ENCODE measurements around the gene ADAM19.

Gene ADAM19

DNA sequence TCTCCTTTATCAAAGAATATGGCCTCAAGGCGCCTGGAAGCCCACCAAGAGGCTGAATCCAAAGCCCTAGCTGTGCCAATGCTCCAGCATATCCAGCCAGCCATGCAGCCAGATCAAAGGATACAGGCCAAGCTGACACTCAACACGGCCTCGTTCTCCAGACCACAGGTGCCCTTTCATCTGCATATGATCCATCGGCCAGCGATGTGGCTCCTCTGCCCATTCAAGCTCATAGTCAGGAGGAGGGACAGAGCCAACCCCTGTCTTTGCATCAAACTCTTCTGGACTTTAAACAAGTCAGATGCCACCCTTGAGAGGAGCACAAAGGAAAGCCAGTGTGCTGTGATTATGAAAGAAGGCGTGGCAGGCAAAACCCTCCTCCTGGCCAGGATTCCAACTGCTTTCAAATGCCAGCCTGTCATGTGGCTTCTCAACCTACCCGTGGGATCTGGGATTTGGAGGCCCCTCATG, 42.5 kb downstream of the ADAM19 start:
- H3K9me3 ChIP-seq (ENCODE audit: control insufficient read depth, insufficient read depth, low read length): no peaks in the 10 kb centered on the region
- peaks cover 8% of the 10 kb centered on the region for H3K4me1 ChIP-seq (ENCODE audit: insufficient read depth, low read length)
- no peaks in the 10 kb centered on the region; the same call in none of the 2 replicates for H3K36me3 ChIP-seq (ENCODE audit: insufficient read depth, low read length)

DNA sequence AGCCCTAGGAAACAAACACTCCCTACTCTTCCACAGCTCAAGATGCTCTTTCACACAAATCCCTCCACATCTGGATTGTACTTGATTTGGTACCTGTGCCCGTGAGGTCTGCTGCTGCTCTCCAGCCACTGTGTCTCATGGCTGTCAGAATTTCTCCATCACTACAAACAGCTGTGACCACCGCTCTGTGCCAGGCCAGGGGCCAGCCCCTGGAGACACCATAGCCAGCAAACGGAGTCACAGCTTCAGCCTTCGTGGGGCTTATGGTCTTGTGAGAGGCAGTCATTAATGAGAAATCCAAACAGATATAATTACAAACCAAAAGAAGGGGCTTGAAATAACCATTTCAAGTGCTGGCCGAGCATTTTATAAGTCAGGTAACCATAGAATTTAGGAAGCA, 43.6 kb downstream of the ADAM19 start:
- Histone ChIP-seq H3K36me3 (ENCODE audit: insufficient read depth, low read length) (no peaks in the 10 kb centered on the region; the same call in 1 of the 2 replicates), H3K4me1 (ENCODE audit: insufficient read depth, low read length) (peaks cover 8% of the 10 kb centered on the region), H3K9me3 (ENCODE audit: control insufficient read depth, insufficient read depth, low read length) (no peaks in the 10 kb centered on the region), H3K9ac (ENCODE audit: low read depth, low read length) (no peak overlapping the region)

More for the DNA sequence above, 42.5 kb downstream of the ADAM19 start:
- H3K9ac ChIP-seq (ENCODE audit: low read depth, low read length): no peak overlapping the region

DNA sequence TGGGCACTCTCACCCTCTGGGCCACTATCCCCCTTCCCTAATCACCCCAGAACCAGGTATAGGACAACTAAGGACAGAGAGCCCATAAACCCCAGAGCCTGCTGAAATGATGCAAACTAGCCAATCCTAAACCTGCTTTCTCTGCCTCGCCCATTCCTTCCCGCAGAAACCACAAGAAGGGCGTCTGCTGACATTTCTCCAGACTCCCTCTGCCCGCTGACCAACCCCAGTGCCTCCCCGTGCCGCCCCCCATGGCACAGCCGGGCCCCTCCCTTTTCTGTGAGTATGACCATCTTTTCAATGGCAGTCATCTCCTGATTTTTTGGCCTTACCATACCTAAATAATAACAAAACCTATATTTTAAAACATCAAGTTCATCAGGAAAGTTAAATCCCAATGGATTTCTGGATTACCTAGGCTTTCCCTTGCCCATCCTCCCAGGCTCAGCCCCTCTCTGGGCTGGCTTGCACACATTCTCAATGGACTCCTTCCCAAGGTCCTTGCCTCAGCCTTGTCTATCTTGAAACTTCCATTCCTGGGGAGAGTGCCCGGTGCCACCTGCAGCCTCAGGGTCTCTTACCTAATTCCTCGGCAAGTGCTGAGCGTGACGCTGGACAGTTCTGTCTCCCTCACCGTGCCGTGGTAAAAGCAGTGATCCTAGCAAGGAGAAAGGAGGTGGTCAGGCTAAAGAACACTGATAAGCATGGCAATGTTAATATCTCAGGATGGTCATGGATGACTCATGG, 45.2 kb downstream of the ADAM19 start:
- Histone ChIP-seq H3K9ac (ENCODE audit: low read depth, low read length) (no peak overlapping the region), H3K4me1 (ENCODE audit: insufficient read depth, low read length) (peaks cover 5% of the 10 kb centered on the region), H3K9me3 (ENCODE audit: control insufficient read depth, insufficient read depth, low read length) (no peaks in the 10 kb centered on the region), H3K36me3 (ENCODE audit: insufficient read depth, low read length) (no peaks in the 10 kb centered on the region; the same call in 1 of the 2 replicates)

DNA sequence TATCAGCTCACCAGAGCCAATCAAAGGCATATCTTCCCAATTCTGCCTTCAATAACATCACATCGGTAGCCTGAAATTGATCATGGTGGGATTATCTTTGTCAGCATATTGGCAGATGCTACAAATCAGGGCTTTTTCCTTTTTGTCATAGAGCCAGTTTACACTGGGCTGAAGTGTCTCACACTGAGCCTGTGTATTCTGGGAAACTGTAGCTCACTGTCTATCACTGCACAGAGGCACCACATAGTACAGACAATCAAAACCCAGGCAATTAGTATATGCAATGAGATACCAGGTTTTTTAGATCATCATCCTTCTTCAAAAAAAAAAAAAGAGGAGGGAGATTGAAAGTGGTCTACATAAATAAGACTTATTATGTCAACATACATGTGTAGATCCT, 46.6 kb downstream of the ADAM19 start:
- Histone ChIP-seq H3K9ac (ENCODE audit: low read depth, low read length) (no peak overlapping the region), H3K4me1 (ENCODE audit: insufficient read depth, low read length) (no peaks in the 10 kb centered on the region), H3K9me3 (ENCODE audit: control insufficient read depth, insufficient read depth, low read length) (no peaks in the 10 kb centered on the region), H3K36me3 (ENCODE audit: insufficient read depth, low read length) (no peaks in the 10 kb centered on the region)

DNA sequence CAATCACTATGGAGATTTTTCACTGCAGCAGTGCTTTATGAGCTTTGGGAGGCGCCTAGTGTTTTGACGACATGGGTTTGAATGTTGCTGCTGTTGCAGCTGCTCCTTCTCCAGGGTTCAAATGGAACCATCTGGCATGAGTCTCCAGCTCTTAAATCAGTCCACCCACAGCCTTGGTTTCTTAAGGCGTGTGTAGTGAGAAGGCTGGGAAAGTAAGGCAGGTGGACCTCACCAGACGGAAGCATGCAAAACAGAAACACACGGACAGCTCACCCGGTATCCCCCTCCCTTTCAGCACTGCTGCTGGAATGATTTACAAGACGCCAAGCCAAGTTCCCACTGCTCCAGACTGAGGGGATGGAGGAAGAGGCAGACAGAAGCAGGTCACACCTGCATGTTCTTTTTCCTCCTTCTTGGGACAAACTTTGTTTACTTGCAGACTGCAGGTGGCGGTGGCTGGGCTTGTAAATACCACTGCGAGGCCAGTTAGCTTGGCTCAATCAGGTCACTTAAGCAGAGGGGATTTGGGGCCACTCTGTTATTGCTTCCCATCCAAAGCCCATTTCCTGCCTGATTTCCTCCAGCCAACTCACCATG, 47.4 kb downstream of the ADAM19 start:
- Histone ChIP-seq H3K36me3 (ENCODE audit: insufficient read depth, low read length) (no peaks in the 10 kb centered on the region), H3K9ac (ENCODE audit: low read depth, low read length) (no peak overlapping the region)

DNA sequence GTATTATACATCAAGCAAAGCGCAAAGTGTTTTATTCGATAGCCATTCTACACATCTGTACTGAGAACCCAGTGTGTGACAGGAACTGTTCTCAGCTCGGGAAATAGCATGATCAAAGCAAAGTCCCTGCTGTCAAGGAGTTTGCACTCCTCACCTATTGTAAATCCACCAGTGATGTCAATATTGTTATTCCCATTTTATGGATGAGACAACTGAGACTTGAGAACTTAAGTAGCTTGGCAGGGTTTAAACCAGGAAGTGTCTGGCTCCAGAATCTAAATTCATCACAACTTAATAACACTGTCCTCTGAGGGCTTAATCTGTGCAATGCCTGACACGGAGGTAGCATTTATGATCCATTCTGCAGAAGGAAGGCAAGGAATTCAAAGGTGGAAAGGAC, 50.7 kb downstream of the ADAM19 start:
- no peaks in the 10 kb centered on the region for H3K4me1 ChIP-seq (ENCODE audit: insufficient read depth, low read length)
- H3K9me3 ChIP-seq (ENCODE audit: control insufficient read depth, insufficient read depth, low read length): no peaks in the 10 kb centered on the region
- H3K36me3 ChIP-seq (ENCODE audit: insufficient read depth, low read length): no peaks in the 10 kb centered on the region; the same call in 1 of the 2 replicates
- no peak overlapping the region for H3K9ac ChIP-seq (ENCODE audit: low read depth, low read length)

More for the DNA sequence above, 47.4 kb downstream of the ADAM19 start:
- no peaks in the 10 kb centered on the region for H3K4me1 ChIP-seq (ENCODE audit: insufficient read depth, low read length)
- no peaks in the 10 kb centered on the region for H3K9me3 ChIP-seq (ENCODE audit: control insufficient read depth, insufficient read depth, low read length)

DNA sequence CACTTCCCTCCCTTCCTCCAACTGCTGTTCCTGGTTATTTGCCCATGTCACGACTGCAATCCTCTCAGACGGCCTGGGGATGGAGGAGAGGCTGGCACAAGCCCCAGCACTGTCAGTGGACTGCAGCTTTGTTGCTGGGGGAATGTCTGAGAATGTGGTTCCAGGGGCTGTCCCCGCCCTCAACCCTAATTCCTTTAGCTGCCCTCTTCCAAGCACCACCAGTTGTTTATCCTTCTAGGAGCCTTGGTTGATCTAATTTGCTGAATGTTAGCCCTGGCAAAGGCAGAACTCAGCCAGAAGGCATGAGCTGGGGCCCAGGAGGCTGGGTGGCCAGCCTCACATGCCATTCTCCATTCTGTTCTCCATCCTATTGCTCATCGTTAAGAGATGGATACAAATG, 51.6 kb downstream of the ADAM19 start:
- no peak overlapping the region for H3K9ac ChIP-seq (ENCODE audit: low read depth, low read length)
- H3K9me3 ChIP-seq (ENCODE audit: control insufficient read depth, insufficient read depth, low read length): no peaks in the 10 kb centered on the region
- no peaks in the 10 kb centered on the region; the same call in 1 of the 2 replicates for H3K36me3 ChIP-seq (ENCODE audit: insufficient read depth, low read length)
- no peaks in the 10 kb centered on the region for H3K4me1 ChIP-seq (ENCODE audit: insufficient read depth, low read length)

DNA sequence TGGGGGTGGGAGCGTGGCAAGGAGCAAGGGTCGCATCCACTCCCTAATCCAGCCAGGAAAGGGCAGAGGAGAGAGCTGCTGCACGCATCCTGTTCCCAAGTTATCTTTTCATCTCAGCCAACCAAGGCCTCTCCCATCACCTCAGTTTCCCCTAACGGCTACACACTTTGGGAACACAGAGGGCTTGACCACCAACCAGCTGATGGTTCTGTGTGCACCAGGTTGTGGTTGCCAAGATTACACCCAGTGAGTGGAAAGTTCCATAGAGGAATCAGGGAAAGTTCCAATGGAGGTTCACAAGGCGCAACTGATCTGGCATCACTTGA, 53.9 kb downstream of the ADAM19 start:
- Histone ChIP-seq H3K9ac (ENCODE audit: low read depth, low read length) (no peak overlapping the region), H3K4me1 (ENCODE audit: insufficient read depth, low read length) (no peaks in the 10 kb centered on the region), H3K9me3 (ENCODE audit: control insufficient read depth, insufficient read depth, low read length) (no peaks in the 10 kb centered on the region), H3K36me3 (ENCODE audit: insufficient read depth, low read length) (no peaks in the 10 kb centered on the region; the same call in 1 of the 2 replicates)

DNA sequence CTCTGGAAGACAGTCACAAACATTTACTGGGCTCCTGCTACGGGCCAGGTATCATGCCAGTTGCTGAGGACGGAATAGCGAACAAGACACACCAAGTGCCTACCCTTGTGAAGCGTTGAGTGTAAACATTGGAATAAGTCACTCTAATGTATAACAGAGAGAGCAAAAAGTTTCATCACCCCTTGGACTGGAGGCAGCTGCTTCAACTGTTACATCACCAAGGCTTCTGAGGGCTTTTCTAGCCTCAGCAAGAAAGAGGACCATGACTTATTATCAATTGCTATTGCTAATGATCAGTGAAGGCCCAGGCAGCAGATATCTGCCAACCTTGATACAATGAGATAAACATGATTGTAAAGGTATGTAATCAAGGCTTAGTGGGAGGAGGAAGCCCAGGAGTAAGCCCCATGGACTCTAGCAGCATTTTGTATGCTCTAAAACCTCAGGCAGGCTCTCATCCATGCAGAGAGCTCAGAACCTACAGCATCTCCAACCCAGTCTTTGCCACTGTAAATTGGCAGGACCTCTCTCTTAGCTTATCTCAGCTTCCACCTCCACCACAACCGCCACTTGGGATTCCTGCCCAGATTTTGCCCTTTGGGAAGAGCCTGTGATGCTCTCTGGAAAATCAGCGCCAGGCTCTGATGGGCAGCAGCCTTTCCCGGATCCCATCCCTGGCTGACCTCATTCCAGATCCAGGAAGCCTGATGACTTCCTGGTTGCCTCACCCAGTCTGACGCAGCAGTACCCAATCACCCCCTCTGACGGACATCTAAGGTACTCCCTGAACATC, 54.5 kb downstream of the ADAM19 start:
- no peaks in the 10 kb centered on the region for H3K9me3 ChIP-seq (ENCODE audit: control insufficient read depth, insufficient read depth, low read length)
- no peaks in the 10 kb centered on the region for H3K4me1 ChIP-seq (ENCODE audit: insufficient read depth, low read length)
- H3K36me3 ChIP-seq (ENCODE audit: insufficient read depth, low read length): no peaks in the 10 kb centered on the region; the same call in 1 of the 2 replicates
- H3K9ac ChIP-seq (ENCODE audit: low read depth, low read length): no peak overlapping the region

DNA sequence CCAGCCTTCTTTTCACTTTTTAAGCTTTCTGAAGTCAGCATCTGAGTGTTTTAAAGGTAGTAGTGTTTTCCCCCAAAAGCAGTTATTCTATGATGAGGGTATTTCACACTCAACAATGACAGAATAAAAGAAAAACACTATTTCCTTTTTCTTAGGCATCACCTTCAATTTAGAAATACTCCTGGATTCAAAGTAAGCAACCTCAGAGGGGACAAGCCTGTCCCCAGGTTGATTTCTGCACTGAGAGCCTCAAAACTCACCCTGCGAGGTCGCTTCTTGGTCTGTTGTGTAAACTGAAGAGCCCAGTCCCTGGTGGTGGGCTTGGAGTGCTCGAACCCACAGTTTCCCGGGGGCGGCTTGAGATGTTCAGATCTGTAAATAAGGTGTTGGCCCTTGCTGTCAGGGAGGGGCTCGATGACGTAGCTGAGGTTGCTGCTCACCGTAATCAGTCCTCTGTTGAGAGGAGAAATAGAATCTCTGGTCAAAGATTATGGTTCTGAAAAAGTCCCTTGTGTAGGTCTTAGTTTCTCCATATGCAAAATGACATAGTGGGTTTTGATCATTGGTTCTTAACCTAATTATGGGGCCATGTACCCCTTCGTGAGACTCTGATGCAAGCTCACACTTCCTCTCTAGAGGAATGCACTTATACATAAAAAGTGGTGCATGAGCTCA, 55.9 kb downstream of the ADAM19 start:
- peaks cover 4% of the 10 kb centered on the region; the same call in 1 of the 2 replicates for H3K36me3 ChIP-seq (ENCODE audit: insufficient read depth, low read length)
- no peaks in the 10 kb centered on the region for H3K9me3 ChIP-seq (ENCODE audit: control insufficient read depth, insufficient read depth, low read length)
- H3K4me1 ChIP-seq (ENCODE audit: insufficient read depth, low read length): no peaks in the 10 kb centered on the region
- H3K9ac ChIP-seq (ENCODE audit: low read depth, low read length): no peak overlapping the region

DNA sequence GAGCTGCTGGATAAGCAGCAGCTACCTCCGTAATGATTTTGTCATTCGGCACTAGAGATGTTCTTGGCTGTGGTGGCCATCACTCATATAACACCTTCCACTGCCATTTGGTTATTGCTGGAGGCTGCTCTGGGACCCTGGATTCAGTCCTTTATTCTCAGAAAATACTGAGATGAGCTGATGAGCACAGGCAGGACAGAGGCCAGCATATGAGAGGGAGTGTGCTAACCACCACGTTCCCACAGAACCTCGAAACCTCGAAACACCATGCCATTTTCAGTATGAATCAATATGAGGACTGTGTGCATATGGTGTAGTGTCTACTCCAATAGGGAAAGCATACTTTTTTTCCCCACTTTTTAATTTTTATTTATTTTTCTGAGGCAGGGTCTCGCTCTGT, 56.6 kb downstream of the ADAM19 start:
- peaks cover 4% of the 10 kb centered on the region; the same call in 1 of the 2 replicates for H3K36me3 ChIP-seq (ENCODE audit: insufficient read depth, low read length)
- no peaks in the 10 kb centered on the region for H3K4me1 ChIP-seq (ENCODE audit: insufficient read depth, low read length)
- no peak overlapping the region for H3K9ac ChIP-seq (ENCODE audit: low read depth, low read length)
- no peaks in the 10 kb centered on the region for H3K9me3 ChIP-seq (ENCODE audit: control insufficient read depth, insufficient read depth, low read length)

DNA sequence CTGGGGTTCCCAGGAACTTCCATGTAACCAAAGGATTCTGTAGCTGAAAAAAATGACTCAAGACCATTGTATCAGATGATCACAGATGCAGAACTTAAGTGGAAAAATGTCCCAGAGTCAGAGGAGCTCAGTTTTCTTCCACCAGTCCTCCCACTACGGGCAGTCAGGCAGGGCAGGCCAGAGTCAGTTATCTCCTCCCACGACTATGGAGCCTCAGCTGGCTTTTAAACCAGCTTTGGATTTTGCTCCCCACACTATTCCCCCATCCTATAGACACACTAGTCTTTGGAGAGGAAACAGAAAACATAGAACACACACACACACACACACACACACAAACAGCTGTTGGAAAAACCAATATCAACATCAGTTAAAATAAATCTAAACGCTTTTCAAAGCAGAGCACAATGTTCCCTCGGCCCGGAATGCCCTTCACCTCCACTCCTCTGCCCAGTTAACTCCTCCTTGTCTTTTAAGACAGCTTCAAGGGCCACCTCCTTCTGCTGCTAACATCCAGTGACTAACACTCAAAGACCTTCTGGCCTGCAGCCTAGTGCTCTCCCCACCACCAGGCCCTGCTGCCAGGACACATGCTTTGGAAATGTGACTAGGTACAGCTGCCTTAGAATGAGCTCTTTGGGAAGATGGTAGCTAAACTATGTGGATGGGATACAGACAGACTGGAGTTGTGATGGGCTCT, 58.8 kb downstream of the ADAM19 start:
- Histone ChIP-seq H3K36me3 (ENCODE audit: insufficient read depth, low read length) (peaks cover 4% of the 10 kb centered on the region; the same call in 1 of the 2 replicates), H3K9ac (ENCODE audit: low read depth, low read length) (no peak overlapping the region), H3K4me1 (ENCODE audit: insufficient read depth, low read length) (no peaks in the 10 kb centered on the region), H3K9me3 (ENCODE audit: control insufficient read depth, insufficient read depth, low read length) (no peaks in the 10 kb centered on the region)

DNA sequence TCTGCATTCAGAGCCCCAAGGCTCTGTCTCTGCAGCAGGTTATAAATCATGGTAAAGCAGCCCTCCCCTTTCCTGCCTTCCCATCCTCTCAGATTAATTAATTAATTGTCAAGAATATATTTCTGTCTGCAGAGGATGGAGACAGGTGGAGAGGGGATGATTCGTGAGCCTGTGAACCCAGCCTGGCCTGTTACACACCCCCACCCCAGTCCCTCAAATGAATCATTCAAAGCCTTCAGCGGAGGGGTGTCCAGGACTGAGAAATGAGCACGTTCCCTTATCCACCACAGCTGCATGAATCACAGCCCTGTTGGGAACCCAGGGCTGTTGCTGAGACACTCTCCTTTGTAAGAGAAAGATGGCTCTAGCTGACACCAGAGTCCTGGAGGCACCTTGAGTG, 59.6 kb downstream of the ADAM19 start:
- Histone ChIP-seq H3K9me3 (ENCODE audit: control insufficient read depth, insufficient read depth, low read length) (no peaks in the 10 kb centered on the region), H3K4me1 (ENCODE audit: insufficient read depth, low read length) (no peaks in the 10 kb centered on the region), H3K36me3 (ENCODE audit: insufficient read depth, low read length) (peaks cover 4% of the 10 kb centered on the region; the same call in 1 of the 2 replicates), H3K9ac (ENCODE audit: low read depth, low read length) (no peak overlapping the region)

All from ES-I3 (cell line).